ENCODE measurements around the gene SLX9.

The SLX9 gene

DNA sequence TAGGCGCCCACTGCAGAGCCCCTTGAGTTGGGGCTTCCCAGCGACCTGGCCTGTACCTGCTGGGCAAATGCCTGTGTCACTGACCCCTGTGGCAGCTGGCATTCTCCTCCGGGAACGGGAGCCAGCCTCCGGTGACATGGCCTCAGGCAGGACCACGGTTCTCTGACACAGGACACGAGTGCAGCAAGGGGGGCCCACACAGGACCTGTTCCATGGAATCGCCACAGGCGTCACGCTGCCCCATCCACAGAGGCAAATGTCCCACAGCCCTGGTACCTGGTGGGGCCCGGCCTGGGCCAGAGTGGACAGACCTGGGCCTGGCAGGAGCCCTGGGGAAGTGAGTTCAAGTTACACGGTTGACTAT is 21.7 kb upstream of the SLX9 start:
- H3K4me1 Mint-ChIP-seq, result peaks cover 80% of the 10 kb centered on the region
- no peaks in the 10 kb centered on the region for H3K27me3 Mint-ChIP-seq
- H3K9me3 Mint-ChIP-seq, result no peaks in the 10 kb centered on the region
- ATAC-seq (no peak), DNase-seq (no peak)
- H3K4me3 Mint-ChIP-seq, result peak overlapping the region; percentile 100
- H3K36me3 Mint-ChIP-seq (ENCODE audit: low read depth), result peaks cover 29% of the 10 kb centered on the region
- no peak overlapping the region for H3K27ac Mint-ChIP-seq

DNA sequence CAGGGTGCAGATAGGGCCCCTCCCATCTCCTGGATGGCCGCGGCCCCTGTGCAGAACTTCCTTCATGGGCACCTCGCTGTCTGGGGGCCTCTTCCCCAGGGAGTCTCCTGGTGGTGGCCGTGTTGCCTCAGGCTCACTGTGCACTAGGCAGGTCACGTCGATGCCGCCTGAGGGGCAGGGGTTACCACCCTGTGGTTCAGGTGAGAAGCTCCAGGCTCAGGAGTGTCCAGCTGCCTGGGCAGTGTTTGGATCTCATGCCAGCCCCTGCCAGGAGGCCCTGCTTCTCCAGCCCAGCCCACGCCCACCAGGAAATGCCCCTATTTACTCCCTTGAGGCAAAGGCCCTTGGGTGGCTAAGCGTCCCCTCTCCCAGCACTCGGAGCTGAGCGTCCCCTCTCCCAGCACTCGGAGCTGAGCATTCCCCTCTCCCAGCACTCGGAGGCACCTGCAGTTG is 21.2 kb upstream of the SLX9 start:
- Mint-ChIP-seq H3K4me3 (peak overlapping the region; percentile 100), H3K4me1 (peaks cover 80% of the 10 kb centered on the region)

DNA sequence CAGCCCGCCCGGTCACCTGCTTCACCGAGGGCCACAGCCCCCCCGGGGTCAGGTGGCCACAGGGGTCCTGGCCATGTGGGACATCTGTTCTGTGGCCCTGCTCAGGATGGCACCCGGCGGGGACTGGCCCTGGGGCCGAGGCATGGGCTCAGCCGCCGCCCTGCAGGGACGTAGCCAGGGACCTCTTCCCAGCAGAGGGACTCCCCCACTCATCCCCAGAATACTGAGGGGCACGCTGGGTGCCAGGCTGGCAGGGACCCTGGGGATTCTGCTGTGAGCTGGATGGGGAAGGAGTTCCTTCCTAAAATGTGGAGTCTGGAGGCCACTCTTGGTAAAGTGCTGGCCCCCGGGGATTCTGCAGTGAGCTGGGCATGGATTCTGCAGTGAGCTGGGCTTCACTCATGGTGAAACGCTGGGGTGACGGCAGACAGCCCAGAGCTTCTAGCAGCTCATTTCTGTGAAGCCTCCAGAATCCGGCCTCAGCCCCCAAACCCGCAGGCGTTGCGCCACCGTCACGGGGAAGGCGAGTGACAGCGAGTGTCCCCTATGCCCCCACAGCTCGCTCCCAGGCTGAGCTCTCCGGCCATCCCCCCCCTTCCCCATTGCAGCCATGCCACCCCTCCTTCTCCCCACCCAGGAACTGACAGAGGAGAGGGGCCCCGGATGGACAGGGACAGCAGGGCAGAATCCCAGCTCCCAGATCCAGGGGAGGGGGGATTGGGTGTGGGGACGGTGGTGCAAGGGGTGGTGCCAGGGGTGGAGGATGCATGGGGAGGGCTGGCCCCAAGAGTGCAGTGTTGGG is 20.5 kb upstream of the SLX9 start:
- H3K4me1 Mint-ChIP-seq, result peaks cover 81% of the 10 kb centered on the region
- peak overlapping the region; percentile 95 for H3K27ac Mint-ChIP-seq
- H3K4me3 Mint-ChIP-seq, result peak overlapping the region; percentile 100
- H3K36me3 Mint-ChIP-seq (ENCODE audit: low read depth), result peaks cover 33% of the 10 kb centered on the region
- no peaks in the 10 kb centered on the region for H3K27me3 Mint-ChIP-seq
- DNase-seq (no peak), ATAC-seq (no peak)
- no peaks in the 10 kb centered on the region for H3K9me3 Mint-ChIP-seq

More for the DNA sequence above, 21.2 kb upstream of the SLX9 start:
- Mint-ChIP-seq H3K27me3 (no peaks in the 10 kb centered on the region), H3K27ac (peak overlapping the region; percentile 70), H3K9me3 (no peaks in the 10 kb centered on the region), H3K36me3 (ENCODE audit: low read depth) (peaks cover 29% of the 10 kb centered on the region)
- no peak for ATAC-seq
- DNase-seq, result no peak

DNA sequence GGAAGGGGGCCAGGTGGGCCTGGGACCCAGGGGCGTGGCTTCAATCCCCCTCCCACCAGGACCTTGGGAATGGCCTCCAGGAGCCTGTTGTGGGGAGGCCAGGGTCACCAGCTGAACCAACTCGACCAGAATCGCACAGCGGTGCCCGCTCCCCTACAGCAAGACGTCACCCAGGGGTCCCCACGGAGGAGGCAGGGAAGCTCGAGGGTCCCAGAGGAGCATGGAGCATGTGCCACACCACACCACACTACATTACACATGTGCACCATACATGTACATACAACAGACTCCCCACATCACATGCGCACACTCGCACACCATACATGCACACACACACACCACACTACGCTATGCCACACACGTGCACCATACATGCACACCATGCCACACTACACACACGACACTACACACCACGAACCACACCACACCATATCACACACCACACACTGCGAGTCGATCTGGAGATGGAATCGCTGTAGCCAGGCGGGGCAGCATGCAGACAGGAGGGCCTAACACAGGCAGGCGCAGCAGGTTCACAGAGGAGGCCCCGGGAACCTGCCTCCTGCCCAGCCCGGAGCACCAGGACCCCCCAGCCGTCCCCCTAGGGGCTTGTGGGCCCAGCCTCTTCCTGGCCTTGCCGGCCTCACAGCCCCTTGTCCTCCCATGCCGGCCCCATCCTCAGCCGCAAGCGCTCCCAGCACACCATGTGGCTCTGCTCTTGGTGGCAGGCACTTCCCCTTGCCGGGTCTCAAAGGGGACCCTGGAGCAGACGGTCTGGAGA is 19.7 kb upstream of the SLX9 start:
- peak; percentile 27 for ATAC-seq
- DNase-seq, result no peak
- Mint-ChIP-seq H3K4me3 (peak overlapping the region; percentile 100), H3K4me1 (peaks cover 81% of the 10 kb centered on the region), H3K36me3 (ENCODE audit: low read depth) (peaks cover 33% of the 10 kb centered on the region), H3K9me3 (no peaks in the 10 kb centered on the region), H3K27me3 (no peaks in the 10 kb centered on the region), H3K27ac (peak overlapping the region; percentile 95)

DNA sequence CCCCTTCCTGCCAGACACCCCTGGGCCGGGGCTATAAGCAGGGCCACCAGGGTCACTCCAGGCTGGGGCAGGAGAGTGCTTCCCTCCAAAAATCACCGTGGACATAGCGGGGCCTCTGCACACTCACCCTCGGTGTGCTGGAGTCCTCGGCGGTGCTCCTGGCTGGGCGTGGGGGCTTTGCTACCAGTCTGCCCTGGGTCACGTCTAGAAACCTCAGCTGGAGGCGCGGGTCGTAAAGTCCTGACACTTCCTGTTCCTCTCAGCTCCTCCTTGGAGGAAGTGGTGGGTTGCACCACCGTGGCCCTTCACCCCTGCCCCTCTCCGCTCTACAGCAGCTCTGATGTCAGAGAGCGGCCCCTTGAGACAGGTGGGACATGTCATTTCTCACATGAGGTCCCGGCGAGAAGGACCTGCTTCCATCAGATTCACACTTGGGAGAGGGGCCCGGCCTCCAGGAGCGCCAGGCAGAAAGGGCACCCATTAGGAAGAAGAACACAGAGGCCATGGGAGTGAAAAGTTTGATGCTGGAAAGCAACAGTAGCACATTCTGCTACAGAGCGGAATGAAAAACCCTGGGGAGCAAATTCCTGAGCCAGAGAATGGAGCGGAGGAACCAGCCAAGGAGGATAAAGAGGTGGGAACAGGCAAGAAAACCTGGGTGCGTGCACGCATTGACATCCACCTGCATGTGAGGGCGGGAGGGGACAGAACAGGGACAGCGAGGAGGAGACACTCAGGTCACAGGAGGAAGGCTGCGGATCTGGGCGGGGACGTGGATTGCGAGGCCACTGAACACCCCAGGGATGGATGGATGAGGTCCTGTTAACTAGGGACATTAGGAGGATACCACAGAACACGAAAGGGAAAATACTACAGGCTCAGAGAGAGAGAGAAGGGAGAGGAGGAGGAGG is 18.9 kb upstream of the SLX9 start, which contains the start of gene ITGB2:
Gene ITGB2, minus strand, starts transcription at position 206 of the 911 bp plus-strand sequence. CDS start 10,117 bp downstream, outside the sequence.
- DNase-seq, result peak; percentile 78

DNA sequence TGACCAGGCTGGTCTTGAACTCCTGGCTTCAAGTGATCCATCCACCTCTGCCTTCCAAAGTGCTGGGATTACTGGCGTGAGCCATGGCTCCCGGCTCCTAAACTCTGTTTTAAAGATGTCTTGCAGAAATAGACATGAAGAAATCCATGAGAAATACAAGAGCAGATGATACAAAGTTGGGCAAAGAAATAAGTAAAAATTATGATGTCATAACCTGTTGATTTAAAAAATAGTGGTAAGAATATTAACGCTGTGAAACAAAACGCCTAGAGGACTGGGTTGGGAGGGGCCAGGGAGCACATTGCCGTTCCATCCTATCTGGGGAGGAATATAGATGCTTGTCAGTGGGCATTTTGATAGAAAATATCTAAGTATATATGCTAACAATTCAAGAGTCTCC is 17.9 kb upstream of the SLX9 start:
- peak overlapping the region; percentile 100 for H3K4me3 Mint-ChIP-seq
- no peak for ATAC-seq
- peak overlapping the region; percentile 95 for H3K27ac Mint-ChIP-seq
- peaks cover 85% of the 10 kb centered on the region for H3K4me1 Mint-ChIP-seq
- H3K27me3 Mint-ChIP-seq, result no peaks in the 10 kb centered on the region
- no peak for DNase-seq
- H3K9me3 Mint-ChIP-seq, result no peaks in the 10 kb centered on the region
- peaks cover 26% of the 10 kb centered on the region for H3K36me3 Mint-ChIP-seq (ENCODE audit: low read depth)

More for the DNA sequence above, 18.9 kb upstream of the SLX9 start, which contains the start of gene ITGB2:
- peak; percentile 88 for ATAC-seq
- no peaks in the 10 kb centered on the region for H3K9me3 Mint-ChIP-seq
- peak within 1 kb of the TSS; percentile 100 for H3K4me3 Mint-ChIP-seq
- H3K4me1 Mint-ChIP-seq, result peaks cover 83% of the 10 kb centered on the region
- H3K27me3 Mint-ChIP-seq, result no peaks in the 10 kb centered on the region
- peak within 1 kb of the TSS; percentile 95 for H3K27ac Mint-ChIP-seq
- peaks cover 30% of the 10 kb centered on the region for H3K36me3 Mint-ChIP-seq (ENCODE audit: low read depth)

DNA sequence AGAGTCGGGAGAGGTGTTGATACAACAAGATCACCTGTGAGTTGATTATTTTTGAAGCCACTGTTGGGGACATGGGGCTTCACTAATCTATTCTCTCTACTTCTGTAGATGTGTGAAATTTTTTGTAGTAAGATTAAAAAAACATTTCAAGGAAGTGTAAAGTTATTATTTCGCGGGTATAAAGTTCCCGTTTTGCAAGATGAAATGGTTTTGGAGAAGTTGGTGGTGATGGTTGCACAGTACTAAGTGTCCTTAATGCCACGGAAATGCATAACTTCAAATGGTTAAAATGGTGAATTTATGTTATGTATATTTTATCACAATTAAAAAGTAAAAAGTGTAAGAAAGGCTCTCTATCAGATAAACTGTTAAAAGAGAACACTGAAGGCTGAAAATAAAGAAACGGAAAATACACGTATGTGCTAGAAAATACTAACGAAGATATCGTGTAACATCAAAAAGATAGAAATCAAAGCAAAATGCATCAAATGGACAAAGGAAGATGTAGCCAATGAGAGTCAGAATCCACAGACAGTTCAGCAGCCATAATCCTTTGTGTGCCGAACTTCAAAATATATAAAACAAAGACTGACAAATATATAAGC is 16.2 kb upstream of the SLX9 start:
- DNase-seq, result no peak
- Mint-ChIP-seq H3K4me3 (peak overlapping the region; percentile 100), H3K4me1 (peaks cover 84% of the 10 kb centered on the region), H3K9me3 (no peaks in the 10 kb centered on the region), H3K36me3 (ENCODE audit: low read depth) (peaks cover 13% of the 10 kb centered on the region), H3K27me3 (no peaks in the 10 kb centered on the region), H3K27ac (peak overlapping the region; percentile 86)
- no peak for ATAC-seq

DNA sequence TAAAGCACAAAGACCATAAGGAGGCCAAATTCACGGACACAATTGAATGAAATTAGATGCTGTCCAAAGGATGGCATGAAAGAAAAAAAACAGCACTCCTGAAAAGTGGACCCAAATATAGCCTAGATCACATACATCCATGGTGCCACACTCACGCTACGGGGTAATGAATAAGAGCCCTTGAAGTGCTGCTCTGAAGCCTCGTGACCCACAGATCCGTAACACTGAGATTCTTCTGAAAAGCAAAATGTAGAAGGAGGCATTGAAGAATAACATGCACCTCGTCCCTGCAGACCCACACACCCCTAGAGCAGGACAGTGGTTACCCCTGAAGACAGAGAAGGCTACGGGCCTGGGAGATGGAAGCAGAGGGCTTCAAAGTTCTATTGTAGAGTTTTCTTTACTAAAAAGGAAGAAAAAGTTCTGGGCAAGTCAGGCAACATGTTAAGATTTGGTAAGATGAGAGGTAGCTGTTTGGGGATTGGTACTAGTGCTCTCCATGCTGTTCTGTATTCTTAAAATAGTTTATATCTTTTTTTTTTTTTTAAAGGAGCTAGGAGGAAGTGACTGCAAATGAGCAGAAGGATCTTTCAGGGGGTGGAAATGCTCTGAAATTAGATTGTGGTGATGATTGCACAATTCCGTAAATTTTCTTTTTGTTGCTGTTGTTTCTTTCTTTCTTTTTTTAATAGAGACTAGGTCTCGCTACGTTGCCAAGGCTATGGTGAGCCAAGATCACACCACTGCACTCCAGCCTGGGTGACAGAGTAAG is 15.0 kb upstream of the SLX9 start:
- Mint-ChIP-seq H3K27ac (peak overlapping the region; percentile 86), H3K4me3 (peak overlapping the region; percentile 100), H3K36me3 (ENCODE audit: low read depth) (peaks cover 11% of the 10 kb centered on the region), H3K4me1 (peaks cover 89% of the 10 kb centered on the region), H3K27me3 (no peaks in the 10 kb centered on the region), H3K9me3 (no peaks in the 10 kb centered on the region)
- no peak for ATAC-seq
- DNase-seq, result no peak

DNA sequence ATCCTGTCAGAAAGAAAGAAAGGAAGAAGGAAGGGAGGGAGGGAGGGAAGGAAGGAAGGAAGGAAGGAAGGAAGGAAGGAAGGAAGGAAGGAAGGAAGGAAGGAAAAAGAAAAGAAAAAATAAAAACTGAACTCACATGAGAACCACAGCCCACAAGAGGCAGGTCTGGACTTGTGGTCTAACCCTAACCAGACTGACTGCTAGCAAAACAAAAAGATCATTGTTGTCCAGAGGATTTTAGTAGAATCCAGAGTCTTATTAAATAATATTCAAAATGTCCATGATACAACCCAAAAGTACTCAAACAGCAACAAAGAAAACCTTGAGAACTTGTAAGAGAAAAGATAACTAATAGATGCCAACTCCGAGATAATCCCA is 14.5 kb upstream of the SLX9 start:
- Mint-ChIP-seq H3K27ac (peak overlapping the region; percentile 86), H3K36me3 (ENCODE audit: low read depth) (peaks cover 8% of the 10 kb centered on the region), H3K4me3 (peak overlapping the region; percentile 100), H3K27me3 (no peaks in the 10 kb centered on the region), H3K4me1 (peaks cover 91% of the 10 kb centered on the region), H3K9me3 (no peaks in the 10 kb centered on the region)
- no peak for DNase-seq
- ATAC-seq, result no peak

DNA sequence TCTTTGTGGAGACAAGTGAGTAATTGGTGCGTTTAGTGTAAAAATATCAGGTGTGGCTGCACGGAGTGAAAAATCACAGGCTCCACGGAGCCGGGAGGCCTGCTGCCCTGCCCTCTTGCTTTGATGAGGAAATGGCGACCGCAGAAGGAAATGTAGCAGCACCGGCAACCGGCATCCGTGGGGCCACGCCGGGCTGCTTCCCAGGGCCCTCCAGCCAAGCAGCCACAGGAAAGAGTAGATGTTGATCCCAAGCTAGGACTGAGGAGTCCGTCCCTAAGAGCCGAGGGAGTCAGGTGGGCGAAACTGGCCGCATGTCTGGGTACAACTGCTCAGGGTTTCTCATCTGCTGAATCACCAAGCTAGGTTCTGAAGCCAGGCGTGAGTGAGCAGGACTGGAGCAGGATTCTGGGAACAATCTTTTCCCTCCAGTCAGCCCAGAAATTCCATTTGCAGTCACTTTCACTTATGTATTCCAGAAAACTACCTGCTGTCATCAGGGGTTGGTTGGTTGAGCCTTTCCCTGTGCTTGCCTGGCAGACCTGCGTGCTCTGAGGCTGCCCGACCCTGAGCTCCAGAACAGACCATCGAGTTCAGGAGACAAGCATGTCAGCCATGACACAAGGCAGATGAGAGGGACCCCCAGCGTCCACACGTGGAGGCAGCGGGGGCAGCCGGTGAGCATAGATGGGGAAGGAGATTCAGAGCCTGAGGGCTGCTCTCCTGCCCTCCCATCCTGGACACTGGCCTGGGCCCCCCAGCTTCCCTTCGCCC is 13.3 kb upstream of the SLX9 start:
- H3K4me1 Mint-ChIP-seq, result peaks cover 94% of the 10 kb centered on the region
- H3K27ac Mint-ChIP-seq, result peak overlapping the region; percentile 97
- peaks cover 4% of the 10 kb centered on the region for H3K36me3 Mint-ChIP-seq (ENCODE audit: low read depth)
- DNase-seq (peak; percentile 56), ATAC-seq (peak; percentile 24)
- H3K9me3 Mint-ChIP-seq, result no peaks in the 10 kb centered on the region
- peak overlapping the region; percentile 100 for H3K4me3 Mint-ChIP-seq
- H3K27me3 Mint-ChIP-seq, result no peaks in the 10 kb centered on the region

DNA sequence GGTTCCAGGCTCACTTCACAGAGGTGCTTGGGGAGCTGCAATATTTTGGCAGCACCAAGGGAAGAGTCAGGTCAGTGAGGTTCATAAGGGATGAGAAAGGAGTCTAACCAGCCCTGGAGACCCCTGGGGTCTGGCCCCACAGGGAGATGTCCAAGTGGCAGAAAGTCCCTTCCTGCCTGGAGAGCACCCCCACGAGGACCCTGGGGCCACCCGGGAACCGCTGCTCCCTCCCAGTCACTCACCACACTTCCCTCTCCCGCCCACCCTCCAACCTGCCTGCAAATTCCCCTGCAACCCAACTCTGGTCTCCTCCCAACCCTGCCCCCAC is 12.6 kb upstream of the SLX9 start:
- Mint-ChIP-seq H3K4me3 (peak overlapping the region; percentile 100), H3K9me3 (no peaks in the 10 kb centered on the region), H3K27ac (peak overlapping the region; percentile 97), H3K36me3 (ENCODE audit: low read depth) (peaks cover 4% of the 10 kb centered on the region), H3K4me1 (peaks cover 88% of the 10 kb centered on the region), H3K27me3 (no peaks in the 10 kb centered on the region)
- ATAC-seq, result peak; percentile 8
- no peak for DNase-seq

DNA sequence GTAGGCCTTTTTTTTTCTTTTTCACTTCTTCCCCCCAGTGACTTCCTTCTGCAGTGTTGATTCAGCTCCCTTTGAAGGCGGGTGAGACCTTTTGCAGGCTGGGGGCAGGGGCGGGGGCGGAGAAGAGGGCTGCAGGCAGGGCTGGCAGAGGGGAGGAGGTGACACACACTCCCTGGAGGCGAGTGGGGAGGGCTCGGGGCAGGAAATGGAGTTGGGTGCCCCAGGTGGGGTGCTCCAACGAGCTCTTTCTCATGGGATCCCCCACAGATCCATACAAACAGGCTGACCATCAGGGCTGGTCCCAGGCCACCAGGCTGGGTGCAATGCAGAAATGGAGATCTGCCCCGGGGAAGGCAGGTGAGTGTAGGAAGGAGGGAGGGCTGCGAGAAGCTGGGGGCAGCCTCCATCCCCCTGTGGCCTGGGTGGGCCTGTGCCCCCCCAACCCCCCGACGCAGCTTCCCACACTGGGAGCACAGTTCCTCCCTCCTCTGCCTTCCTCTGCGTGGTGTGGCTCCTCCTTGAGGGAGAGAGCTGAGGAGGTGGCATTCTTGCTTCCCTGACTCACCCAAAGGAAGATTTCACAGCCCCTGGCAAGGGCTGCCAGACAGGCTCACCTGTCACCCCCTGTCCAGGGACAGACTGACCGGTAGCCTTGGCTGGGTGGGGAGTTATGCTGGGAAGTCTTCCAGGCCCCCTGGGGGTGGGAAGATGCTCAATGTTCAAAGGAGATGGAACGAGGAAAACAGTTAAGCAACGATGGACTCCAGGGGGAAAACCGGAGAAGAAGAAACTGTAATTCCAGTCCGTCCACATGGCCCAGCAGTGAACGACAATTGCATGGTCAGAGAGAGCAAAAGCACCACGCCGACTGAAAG is 12.0 kb upstream of the SLX9 start:
- Mint-ChIP-seq H3K9me3 (no peaks in the 10 kb centered on the region), H3K27ac (peak overlapping the region; percentile 97), H3K4me3 (peak overlapping the region; percentile 100), H3K27me3 (no peaks in the 10 kb centered on the region), H3K36me3 (ENCODE audit: low read depth) (peaks cover 4% of the 10 kb centered on the region), H3K4me1 (peaks cover 82% of the 10 kb centered on the region)
- ATAC-seq, result peak; percentile 80
- peak; percentile 89 for DNase-seq

All from activated naive CD8-positive, alpha-beta T cell treated with anti-CD3 and anti-CD28 coated beads, Interleukin-2, amount 50 U/mL, for 24 hours (primary cell).